ENCODE data around the gene SHC3. TPM values are rescaled to one million over a fixed set of nuclear protein-coding genes. Genes with fewer than 3 reads are reported as not detected.

The SHC3 gene
- total and polyA plus RNA-seq, 8 donors, result 0.15 to 1.7 (median 1.0) TPM

GRCh38 chr9:89012294-89013042 is 166.2 kb downstream of the SHC3 start:
- intact Hi-C loops (cut with DNase I; ENCODE audit: low total_unique reads), result no loop called here
- TF ChIP-seq POLR2AphosphoS5 (IDR thresholded peaks at IDR 0.05), result no peak
- TF ChIP-seq EP300 (IDR thresholded peaks at IDR 0.05), result no peak
- TF ChIP-seq CTCF (IDR thresholded peaks at IDR 0.05), result no peak
- no peak for TF ChIP-seq POLR2A (IDR thresholded peaks at IDR 0.05)
- 88 to 92% (median 90%) methylated on average over 12 to 13 of the region's 13 CpGs for WGBS, 5 donors

GRCh38 chr9:89011683-89012082 is 166.9 kb downstream of the SHC3 start:
- Histone ChIP-seq H3K9me3 (no peaks in the 10 kb centered on the region), H3K4me3 (no peak overlapping the region), H3K4me1 (no peaks in the 10 kb centered on the region), H3K36me3 (no peaks in the 10 kb centered on the region), H3K27ac (no peak overlapping the region), H3K27me3 (no peaks in the 10 kb centered on the region)
- 80 to 95% (median 91%) methylated on average over 2 of the region's 2 CpGs for WGBS, 5 donors
- intact Hi-C loops (cut with DNase I; ENCODE audit: low total_unique reads), result no loop called here
- TF ChIP-seq CTCF (IDR thresholded peaks at IDR 0.05) (no peak), POLR2AphosphoS5 (IDR thresholded peaks at IDR 0.05) (no peak), EP300 (IDR thresholded peaks at IDR 0.05) (no peak), POLR2A (IDR thresholded peaks at IDR 0.05) (no peak)
- no peak for DNase-seq

More at GRCh38 chr9:89012294-89013042, 166.2 kb downstream of the SHC3 start:
- no peak for DNase-seq
- H3K4me3 ChIP-seq, result no peak overlapping the region
- H3K36me3 ChIP-seq, result no peaks in the 10 kb centered on the region
- H3K4me1 ChIP-seq, result no peaks in the 10 kb centered on the region
- H3K27ac ChIP-seq, result no peak overlapping the region
- H3K9me3 ChIP-seq, result no peaks in the 10 kb centered on the region
- no peaks in the 10 kb centered on the region for H3K27me3 ChIP-seq

GRCh38 chr9:89010526-89011111 is 168.0 kb downstream of the SHC3 start:
- no peaks in the 10 kb centered on the region for H3K27me3 ChIP-seq
- H3K36me3 ChIP-seq, result peaks cover 0 to 2% (median 0%) of the 10 kb centered on the region in 4 donors
- no peaks in the 10 kb centered on the region for H3K9me3 ChIP-seq
- WGBS, 5 donors, result 72 to 79% (median 73%) methylated on average over 6 of the region's 6 CpGs
- no peak overlapping the region for H3K27ac ChIP-seq
- no peak for DNase-seq
- intact Hi-C loops (cut with DNase I; ENCODE audit: low total_unique reads), result no loop called here
- TF ChIP-seq EP300 (IDR thresholded peaks at IDR 0.05) (no peak), POLR2A (IDR thresholded peaks at IDR 0.05) (no peak), POLR2AphosphoS5 (IDR thresholded peaks at IDR 0.05) (no peak), CTCF (IDR thresholded peaks at IDR 0.05) (no peak)
- no peak overlapping the region for H3K4me3 ChIP-seq
- H3K4me1 ChIP-seq, result peaks cover 0 to 7% (median 0%) of the 10 kb centered on the region in 4 donors

GRCh38 chr9:89010056-89010455 is 168.6 kb downstream of the SHC3 start:
- H3K36me3 ChIP-seq, result peaks cover 0 to 7% (median 0%) of the 10 kb centered on the region in 4 donors
- 79 to 87% (median 84%) methylated on average over 10 of the region's 10 CpGs for WGBS, 5 donors
- H3K27me3 ChIP-seq, result no peaks in the 10 kb centered on the region
- DNase-seq, result no peak
- peaks cover 0 to 7% (median 0%) of the 10 kb centered on the region in 4 donors for H3K4me1 ChIP-seq
- TF ChIP-seq CTCF (IDR thresholded peaks at IDR 0.05) (no peak), POLR2AphosphoS5 (IDR thresholded peaks at IDR 0.05) (no peak), EP300 (IDR thresholded peaks at IDR 0.05) (no peak), POLR2A (IDR thresholded peaks at IDR 0.05) (no peak)
- H3K27ac ChIP-seq, result no peak overlapping the region
- H3K9me3 ChIP-seq, result no peaks in the 10 kb centered on the region
- no peak overlapping the region for H3K4me3 ChIP-seq
- intact Hi-C loops (cut with DNase I; ENCODE audit: low total_unique reads), result no loop called here

Data from stomach (tissue), 9 donors.